Measurements from ENCODE around the gene PRPF19. TPM values are rescaled to one million over a fixed set of nuclear protein-coding genes. Genes with fewer than 3 reads are reported as not detected.

The PRPF19 gene
- total RNA-seq, 3 donors from 2014 or later: 61.1 to 74.1 (median 64.6) TPM

DNA sequence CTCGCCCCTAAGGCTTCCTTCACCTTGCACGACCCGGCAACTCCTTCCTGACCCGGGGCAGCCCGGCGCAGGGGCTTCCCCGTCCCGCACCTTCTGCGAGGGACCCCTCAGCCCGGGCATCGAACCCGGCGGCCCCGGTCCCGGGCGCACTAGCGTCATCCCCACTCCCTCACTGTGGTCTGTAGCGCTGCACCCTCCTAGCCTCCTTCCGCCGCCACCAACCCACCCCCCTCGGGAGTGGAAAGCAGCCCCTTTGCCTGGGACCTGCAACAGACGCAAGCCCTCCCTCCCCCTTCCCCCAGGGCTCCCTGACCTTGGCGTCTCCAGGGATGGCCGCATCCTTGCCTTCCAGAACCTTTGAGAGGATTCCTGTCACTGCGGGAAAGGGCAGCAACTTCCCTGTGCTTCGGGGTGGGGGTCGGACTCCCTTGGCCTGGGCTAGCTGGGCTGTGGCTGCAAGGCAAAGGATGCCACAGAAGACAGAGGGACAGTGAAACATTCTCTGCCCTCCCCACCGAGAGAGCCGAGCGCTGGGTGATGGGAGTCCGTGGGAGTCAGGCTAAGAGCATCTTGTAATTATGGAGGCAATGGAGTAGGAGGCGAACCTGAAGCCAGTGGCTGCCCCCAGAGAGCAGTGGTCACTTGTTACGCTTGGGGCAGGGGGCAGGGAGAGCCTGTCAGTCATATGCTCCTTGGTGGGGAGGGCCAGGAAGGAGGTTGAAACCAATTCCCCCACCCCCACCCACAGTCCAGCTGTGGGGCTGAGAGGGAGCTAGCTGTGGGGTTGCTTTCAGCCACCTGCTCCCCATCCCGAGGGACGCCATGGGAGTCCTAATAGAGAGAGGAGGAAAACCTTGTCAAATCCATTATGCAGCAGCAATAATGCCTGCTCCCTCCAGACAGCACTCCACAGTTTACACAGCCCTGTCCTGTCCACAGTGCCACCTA lies 18.8 kb upstream of the PRPF19 start:
- Histone ChIP-seq H3K36me3 (ENCODE audit: low read depth) (peaks cover 3% of the 10 kb centered on the region), H3K4me1 (ENCODE audit: low read depth) (peaks cover 17% of the 10 kb centered on the region), H3K9me3 (no peaks in the 10 kb centered on the region), H3K4me3 (peak overlapping the region; percentile 17)
- TF ChIP-seq, protein P1, sequence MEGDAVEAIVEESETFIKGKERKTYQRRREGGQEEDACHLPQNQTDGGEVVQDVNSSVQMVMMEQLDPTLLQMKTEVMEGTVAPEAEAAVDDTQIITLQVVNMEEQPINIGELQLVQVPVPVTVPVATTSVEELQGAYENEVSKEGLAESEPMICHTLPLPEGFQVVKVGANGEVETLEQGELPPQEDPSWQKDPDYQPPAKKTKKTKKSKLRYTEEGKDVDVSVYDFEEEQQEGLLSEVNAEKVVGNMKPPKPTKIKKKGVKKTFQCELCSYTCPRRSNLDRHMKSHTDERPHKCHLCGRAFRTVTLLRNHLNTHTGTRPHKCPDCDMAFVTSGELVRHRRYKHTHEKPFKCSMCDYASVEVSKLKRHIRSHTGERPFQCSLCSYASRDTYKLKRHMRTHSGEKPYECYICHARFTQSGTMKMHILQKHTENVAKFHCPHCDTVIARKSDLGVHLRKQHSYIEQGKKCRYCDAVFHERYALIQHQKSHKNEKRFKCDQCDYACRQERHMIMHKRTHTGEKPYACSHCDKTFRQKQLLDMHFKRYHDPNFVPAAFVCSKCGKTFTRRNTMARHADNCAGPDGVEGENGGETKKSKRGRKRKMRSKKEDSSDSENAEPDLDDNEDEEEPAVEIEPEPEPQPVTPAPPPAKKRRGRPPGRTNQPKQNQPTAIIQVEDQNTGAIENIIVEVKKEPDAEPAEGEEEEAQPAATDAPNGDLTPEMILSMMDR (IDR thresholded peaks at IDR 0.05): no peak
- intact Hi-C loops (cut with DNase I, micrococcal nuclease): no loop called here
- DNase-seq (no peak), ATAC-seq (peak; percentile 17)

DNA sequence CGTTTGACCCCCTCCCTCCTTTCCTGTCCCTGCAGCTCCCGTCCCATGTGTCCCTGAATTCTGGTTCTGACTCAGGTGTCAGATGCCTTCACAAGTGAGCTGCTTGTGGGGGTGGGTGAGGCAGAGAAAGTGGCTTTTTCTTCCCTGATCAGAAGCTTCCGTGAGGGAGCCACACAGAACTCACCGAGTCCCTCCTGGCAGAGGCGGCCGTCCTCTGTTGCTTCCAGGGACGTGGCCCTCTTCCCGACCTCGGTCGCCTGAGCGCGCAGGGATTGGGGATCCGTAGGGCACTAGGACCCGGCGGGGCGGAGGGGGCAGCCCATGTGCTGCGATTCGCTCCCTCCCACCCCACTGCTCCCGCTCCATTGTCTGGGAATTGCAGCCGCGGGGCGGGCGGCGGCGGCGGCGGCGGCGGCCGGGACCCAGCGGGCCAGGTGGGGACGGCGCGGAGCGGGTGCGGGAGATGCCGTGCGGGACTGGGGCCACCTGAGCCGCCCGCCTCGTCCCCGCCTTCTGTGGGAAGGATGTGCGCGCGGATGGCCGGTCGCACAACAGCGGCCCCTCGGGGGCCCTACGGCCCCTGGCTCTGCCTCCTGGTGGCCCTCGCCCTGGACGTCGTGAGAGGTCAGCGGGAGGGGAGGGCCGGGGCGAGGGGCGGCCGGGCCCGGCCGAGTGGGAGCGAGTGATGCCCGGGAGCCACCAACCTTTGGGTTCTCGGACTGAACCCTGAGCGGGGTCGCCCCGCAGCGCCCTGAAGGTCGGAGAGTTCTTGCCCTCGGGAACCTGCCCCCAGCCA lies 17.9 kb upstream of the PRPF19 start, which contains the start of gene TMEM132A:
Gene TMEM132A, plus strand, starts transcription at position 351 of the 796 bp plus-strand sequence. Its CDS starts 174 bp downstream, at position 525.
- DNase-seq: peak in 2 of 3 donors; percentile 78 to 81

DNA sequence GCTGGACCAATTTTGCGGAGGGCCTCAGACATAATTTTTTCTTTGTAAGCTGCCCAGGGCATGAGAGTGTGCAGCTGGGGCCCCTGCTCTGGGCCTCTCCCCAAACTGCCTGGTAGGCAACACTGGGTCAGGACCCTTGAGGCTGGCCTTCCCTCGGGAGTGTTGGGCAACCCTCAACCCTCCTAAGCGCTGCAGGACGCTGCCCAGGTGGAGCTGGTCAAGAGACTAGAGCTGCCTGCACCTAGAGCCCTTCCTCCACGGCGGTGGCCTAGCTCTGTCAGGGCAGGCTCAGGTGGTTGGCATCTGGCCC lies 17.4 kb upstream of the PRPF19 start:
- Histone ChIP-seq H3K36me3 (ENCODE audit: low read depth) (peaks cover 3% of the 10 kb centered on the region), H3K4me3 (no peak overlapping the region), H3K9me3 (no peaks in the 10 kb centered on the region), H3K4me1 (ENCODE audit: low read depth) (peaks cover 17% of the 10 kb centered on the region)
- no peak for DNase-seq
- ATAC-seq: peak; percentile 9
- intact Hi-C loops (cut with DNase I, micrococcal nuclease): no loop called here
- TF ChIP-seq, protein P1 (IDR thresholded peaks at IDR 0.05): no peak

More for the DNA sequence above, 17.9 kb upstream of the PRPF19 start, which contains the start of gene TMEM132A:
- intact Hi-C loops (cut with DNase I, micrococcal nuclease): no loop called here
- Histone ChIP-seq H3K4me3 (peak within 1 kb of the TSS; percentile 17), H3K9me3 (no peaks in the 10 kb centered on the region), H3K36me3 (ENCODE audit: low read depth) (peaks cover 3% of the 10 kb centered on the region), H3K4me1 (ENCODE audit: low read depth) (peaks cover 17% of the 10 kb centered on the region)
- ATAC-seq: peak; percentile 92
- TF ChIP-seq, protein P1 (IDR thresholded peaks at IDR 0.05): no peak

DNA sequence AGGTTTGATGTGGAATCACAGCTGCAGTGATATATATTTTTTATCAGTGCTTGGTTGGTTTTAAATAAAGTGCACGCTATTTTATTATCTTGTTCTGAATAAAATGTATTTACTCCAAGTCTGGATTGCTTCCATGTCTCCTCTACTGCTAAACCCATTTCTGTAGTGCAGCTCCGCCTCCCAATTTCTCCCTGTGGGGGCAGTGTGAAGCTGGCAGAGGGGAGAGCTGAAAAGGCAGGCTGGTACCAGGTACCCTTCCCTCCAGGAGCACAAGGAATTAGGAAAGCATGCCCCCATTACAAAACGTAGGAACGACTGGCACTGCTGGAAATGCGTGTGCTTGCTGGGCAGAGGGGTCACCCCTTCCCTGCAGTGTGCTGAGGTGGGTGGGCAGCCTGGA lies 16.9 kb upstream of the PRPF19 start:
- H3K4me1 ChIP-seq (ENCODE audit: low read depth): peaks cover 17% of the 10 kb centered on the region
- no peak for ATAC-seq
- H3K4me3 ChIP-seq: no peak overlapping the region
- no peak for DNase-seq
- intact Hi-C loops (cut with DNase I, micrococcal nuclease): no loop called here
- no peaks in the 10 kb centered on the region for H3K9me3 ChIP-seq
- TF ChIP-seq, protein P1 (IDR thresholded peaks at IDR 0.05): no peak
- H3K36me3 ChIP-seq (ENCODE audit: low read depth): peaks cover 3% of the 10 kb centered on the region

DNA sequence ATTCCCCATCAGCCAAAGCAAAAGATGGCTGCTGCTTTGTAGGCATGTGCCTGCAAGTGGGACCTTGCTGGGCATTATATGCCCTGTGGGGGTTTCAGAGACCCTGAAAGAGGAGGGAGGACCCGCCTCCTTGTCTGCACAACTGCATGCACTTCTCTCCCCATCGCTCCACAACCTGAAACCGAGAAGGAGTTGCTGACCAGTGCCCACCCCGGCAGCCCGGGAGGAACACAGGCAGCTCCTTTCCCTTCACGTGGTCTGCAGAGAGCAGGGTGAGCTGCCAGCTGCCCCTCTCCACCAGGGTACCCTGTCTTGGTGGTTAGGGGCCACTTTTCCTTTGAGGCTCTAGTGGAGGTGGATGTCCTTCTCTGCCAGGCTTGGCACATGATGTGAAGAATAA lies 16.5 kb upstream of the PRPF19 start:
- DNase-seq: no peak
- H3K36me3 ChIP-seq (ENCODE audit: low read depth): peaks cover 3% of the 10 kb centered on the region
- peaks cover 17% of the 10 kb centered on the region for H3K4me1 ChIP-seq (ENCODE audit: low read depth)
- no peak overlapping the region for H3K4me3 ChIP-seq
- no peak for ATAC-seq
- TF ChIP-seq, protein P1 (IDR thresholded peaks at IDR 0.05): no peak
- H3K9me3 ChIP-seq: no peaks in the 10 kb centered on the region
- intact Hi-C loops (cut with DNase I, micrococcal nuclease): no loop called here
